Aorta (tissue), 5 donors: ENCODE measurements around the gene TAF1B. TPM values are rescaled to one million over a fixed set of nuclear protein-coding genes. Genes with fewer than 3 reads are reported as not detected.

ENCODE experiments used
- ATAC-seq: fragments of 200-7000 bp; cut with Tn5 transposase; one replicate; pipeline ENCODE4 v1.9.1; 2022; ENCODE audit warnings: moderate library complexity; ENCODE audit not compliant: low FRiP score
- DNase-seq, 2 donors: peaks; one replicate each; pipeline ENCODE4 v3.0.0-alpha.2; 2020
- H3K27ac ChIP-seq, 2 donors: one replicate each; pipeline ENCODE4 v1.5.1; 2013; ENCODE audit warnings: low read length in 2 of 2, mild to moderate bottlenecking in 2 of 2, moderate library complexity in 2 of 2, control low read depth in 1 of 2, inconsistent platforms in 1 of 2, low read depth in 1 of 2
- H3K27me3 ChIP-seq, 2 donors: one replicate each; pipeline ENCODE4 v1.6.1; 2013; ENCODE audit warnings: control low read depth in 1 of 2, low read length in 1 of 2, mild to moderate bottlenecking in 1 of 2, moderate library complexity in 1 of 2; ENCODE audit not compliant: insufficient read depth in 2 of 2, control insufficient read depth in 1 of 2
- H3K36me3 ChIP-seq, 2 donors: one replicate each; pipeline ENCODE4 v1.6.1; 2013; ENCODE audit warnings: control low read depth in 1 of 2, low read length in 1 of 2, mild to moderate bottlenecking in 1 of 2; ENCODE audit not compliant: insufficient read depth in 2 of 2, control insufficient read depth in 1 of 2
- H3K4me1 ChIP-seq, 2 donors: one replicate each; pipeline ENCODE4 v1.6.1; 2013; ENCODE audit warnings: low read length in 2 of 2, control low read depth in 1 of 2, mild to moderate bottlenecking in 1 of 2, moderate library complexity in 1 of 2; ENCODE audit not compliant: insufficient read depth in 2 of 2, control insufficient read depth in 1 of 2
- H3K4me3 ChIP-seq, 2 donors: one replicate each; pipeline ENCODE4 v1.5.1; 2013; ENCODE audit warnings: low read length in 2 of 2, control low read depth in 1 of 2, mild to moderate bottlenecking in 1 of 2
- H3K9me3 ChIP-seq: one replicate; pipeline ENCODE4 v1.6.1; 2013; ENCODE audit warnings: mild to moderate bottlenecking, low read length; ENCODE audit not compliant: control insufficient read depth
- WGBS, 2 donors: extraction: QIAGEN DNeasy Blood & Tissue Kit; methylation state at CpG; one replicate each; pipeline ENCODE4 v1.1.7; 2013; 5-methylcytosine and 5-hydroxymethylcytosine counted together
- intact Hi-C, 2 donors: fragments of 100-400 bp; cut with DNase I; formaldehyde crosslinking; loops; one replicate each; pipeline versions ENCODE4 v1.14.2 to v1.15.0; 2022
- polyA plus RNA-seq, 2 donors: library from polyadenylated mRNA; stranded (reverse); fragments of 200-250 nt; gene quantifications; one replicate each; pipeline ENCODE4 v1.2.3, GENCODE V29; 2013
- total RNA-seq, 2 donors: library from RNA; stranded (reverse); fragmentation: NEBNext Ultra II Directional; extraction: Animal tissue kit (Norgen Biotek cat#: 25700); gene quantifications; one replicate each; pipeline ENCODE4 v1.2.1, GENCODE V29; 2021
- donor health status: healthy with polysubstance abuse.
- donor health status: Bipolar disorder and iron deficiency.
- donor health status: DM: no; HTN: no; CAD: no.
- donor health status: DM: no; HTN: no; CAD: no.
- donor health status: DM: yes; HTN: yes; CAD: no.

Gene TAF1B
- total and polyA plus RNA-seq, 4 donors, result 2.8 to 21.9 (median 12.8) TPM

DNA sequence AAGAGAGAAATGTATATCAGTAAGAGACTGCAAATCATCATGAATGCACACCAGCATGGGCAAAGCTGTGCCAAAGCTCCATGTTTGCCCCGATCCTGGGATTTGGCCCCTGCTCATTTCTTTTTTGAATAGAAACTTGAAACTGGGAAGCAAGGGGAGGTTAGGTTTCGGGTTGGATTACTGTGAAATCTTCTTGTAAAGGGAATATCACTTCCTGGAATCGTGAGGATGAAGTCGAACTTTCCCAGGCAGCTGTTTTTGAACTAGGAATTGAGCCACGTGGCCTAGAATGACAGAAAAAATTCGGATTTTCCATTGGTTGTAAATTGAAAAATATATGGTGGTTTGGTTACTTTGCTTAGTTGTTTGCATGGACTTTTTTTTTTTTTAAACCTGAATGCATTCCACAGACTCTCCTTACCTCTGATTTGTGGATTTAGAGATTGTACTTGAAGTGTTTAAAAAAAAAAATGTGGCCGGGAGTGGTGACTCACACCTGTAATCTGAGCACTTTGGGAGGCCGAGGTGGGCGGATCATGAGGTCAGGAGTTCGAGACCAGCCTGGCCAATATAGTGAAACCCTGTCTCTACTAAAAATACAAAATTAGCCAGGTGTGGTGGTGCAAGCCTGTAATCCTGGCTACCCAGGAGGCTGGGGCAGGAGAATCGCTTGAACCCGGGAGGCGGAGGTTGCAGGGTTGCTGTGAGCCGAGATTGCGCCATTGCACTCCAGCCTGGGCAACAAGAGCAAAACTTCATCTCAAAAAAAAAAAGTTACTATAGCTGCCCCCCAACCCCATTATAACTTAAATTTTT lies 140.3 kb downstream of the TAF1B start:
- H3K4me1 ChIP-seq, result peaks cover 0 to 3% of the 10 kb centered on the region in 2 donors
- no peaks in the 10 kb centered on the region for H3K9me3 ChIP-seq
- H3K36me3 ChIP-seq, result no peaks in the 10 kb centered on the region
- intact Hi-C loops, result loop anchor here (2.0 to 5.0 kb wide), 2 partner anchors 63 to 64 kb away; no protein-coding TSS in a partner anchor
- DNase-seq, result no peak
- WGBS, 2 donors, result 61 to 63% methylated on average over 15 of the region's 15 CpGs
- no peaks in the 10 kb centered on the region for H3K27me3 ChIP-seq
- peak overlapping the region in 1 of 2 donors; percentile 18 for H3K27ac ChIP-seq
- H3K4me3 ChIP-seq, result no peak overlapping the region
- no peak for ATAC-seq

Other genes starting within 250 kb of the TAF1B start
- 100 to 1,000 TPM; 182 to 226 TPM for gene YWHAQ, start 212.5 kb upstream of the TAF1B start, total RNA-seq
- gene YWHAQ, start 212.5 kb upstream of the TAF1B start, polyA plus RNA-seq, result 100 to 1,000 TPM; 175 to 241 TPM
- 1 to 10 TPM; 1.6 to 2.5 TPM for gene GRHL1, start 108.2 kb downstream of the TAF1B start, total RNA-seq
- under 1 TPM; 0.15 to 0.25 TPM for gene GRHL1, start 108.2 kb downstream of the TAF1B start, polyA plus RNA-seq
- 10 to 100 TPM; 30.7 to 33.6 TPM for gene KLF11, start 200.1 kb downstream of the TAF1B start, total RNA-seq
- gene KLF11, start 200.1 kb downstream of the TAF1B start, polyA plus RNA-seq, result 10 to 100 TPM in 1 of 2 donors, 1 to 10 TPM in 1; 7.8 to 10.2 TPM
- 10 to 100 TPM; 11.4 to 13.9 TPM for gene CYS1, start 236.9 kb downstream of the TAF1B start, total RNA-seq
- 10 to 100 TPM; 14.7 to 16.4 TPM for gene CYS1, start 236.9 kb downstream of the TAF1B start, polyA plus RNA-seq